DND-41 (cell line): ENCODE data around the gene TPI1.

Experiments
- ATAC-seq: fragments of 200-7000 bp; cut with Tn5 transposase; 3 replicates; pipeline ENCODE4 v1.9.1; 2021; ENCODE audit warnings: low read depth; ENCODE audit not compliant: insufficient read depth
- DNase-seq: peaks from one replicate; pipeline ENCODE4 v3.0.0-alpha.2; 2020
- H2AFZ ChIP-seq: 2 replicates; pipeline ENCODE4 v1.6.0; 2012; ENCODE audit warnings: low read depth, low read length
- H3K27ac ChIP-seq: 2 replicates; pipeline ENCODE4 v1.5.1; 2012; ENCODE audit warnings: low read length, inconsistent platforms
- H3K27me3 ChIP-seq: fragments of 200-600 bp; sonication (generic); 2 replicates; pipeline ENCODE4 v1.6.0; 2012; ENCODE audit warnings: low read length, mild to moderate bottlenecking, inconsistent platforms; ENCODE audit not compliant: insufficient read depth, poor library complexity
- H3K36me3 ChIP-seq: 2 replicates; pipeline ENCODE4 v1.5.1; 2012; ENCODE audit warnings: low read length, inconsistent platforms; ENCODE audit not compliant: insufficient read depth
- H3K4me1 ChIP-seq: 2 replicates; pipeline ENCODE4 v1.5.1; 2012; ENCODE audit warnings: mild to moderate bottlenecking, low read length; ENCODE audit not compliant: insufficient read depth
- H3K4me2 ChIP-seq: 2 replicates; pipeline ENCODE4 v1.6.0; 2012; ENCODE audit warnings: mild to moderate bottlenecking, moderate library complexity, low read length, inconsistent platforms; ENCODE audit not compliant: insufficient read depth
- H3K4me3 ChIP-seq, 2 experiments: fragments of 200-600 bp in 1 of 2; shearing (Covaris generic) in 1 of 2; 2 replicates each; pipeline ENCODE4 v1.5.1; 2012 to 2016; ENCODE audit warnings: inconsistent platforms in 2 of 2, low read length in 2 of 2, mild to moderate bottlenecking in 2 of 2, low read depth in 1 of 2, moderate library complexity in 1 of 2
- H3K79me2 ChIP-seq: 2 replicates; pipeline ENCODE4 v1.6.0; 2012; ENCODE audit warnings: low read length, inconsistent platforms; ENCODE audit not compliant: insufficient read depth
- H3K9ac ChIP-seq: 2 replicates; pipeline ENCODE4 v1.6.0; 2012; ENCODE audit warnings: low read depth, mild to moderate bottlenecking, inconsistent platforms, low read length, moderate library complexity
- H3K9me3 ChIP-seq: 2 replicates; pipeline ENCODE4 v1.5.1; 2012; ENCODE audit warnings: low read length, moderate library complexity, mild to moderate bottlenecking, inconsistent platforms; ENCODE audit not compliant: insufficient read depth, severe bottlenecking
- H4K20me1 ChIP-seq: 2 replicates; pipeline ENCODE4 v1.6.0; 2012; ENCODE audit warnings: low read length; ENCODE audit not compliant: insufficient read depth
- EZH2 ChIP-seq: IDR thresholded peaks from 3 replicates; pipeline ENCODE4 v1.6.1; 2012; ENCODE audit warnings: borderline replicate concordance, low read depth, mild to moderate bottlenecking, moderate library complexity, low read length, inconsistent platforms; ENCODE audit not compliant: severe bottlenecking
- TF ChIP-seq, protein P1 (sequence below): IDR thresholded peaks from 2 replicates; pipeline ENCODE4 v1.5.1; 2012; ENCODE audit warnings: borderline replicate concordance, low read length, moderate library complexity, mild to moderate bottlenecking; ENCODE audit not compliant: poor library complexity, severe bottlenecking; ENCODE audit errors: extremely low read depth

Gene TPI1

DNA sequence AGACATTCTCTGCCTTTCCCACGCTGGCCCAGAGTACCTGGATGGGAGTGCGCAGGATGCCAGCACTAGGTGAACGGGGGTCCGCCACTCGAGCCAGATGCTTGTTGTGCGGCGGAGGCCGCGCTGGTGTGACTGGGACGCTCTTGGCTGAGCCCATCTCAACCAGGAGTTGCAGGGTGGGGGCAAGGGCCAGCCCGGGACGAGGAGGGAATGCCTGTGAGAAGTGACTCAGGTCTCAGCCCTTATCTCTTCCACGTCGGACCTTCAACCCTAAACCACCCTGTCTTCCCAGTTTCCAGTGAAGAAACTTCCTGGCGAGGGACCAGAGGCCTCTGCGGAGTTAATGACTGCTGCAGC, 16.6 kb upstream of the TPI1 start:
- DNase-seq (no peak), ATAC-seq (no peak)
- Histone ChIP-seq H3K27me3 (no peaks in the 10 kb centered on the region), H3K9me3 (no peaks in the 10 kb centered on the region), H3K79me2 (peaks cover 57% of the 10 kb centered on the region), H4K20me1 (peaks cover 29% of the 10 kb centered on the region), H3K9ac (peak overlapping the region; percentile 81), H3K36me3 (peaks cover 64% of the 10 kb centered on the region), H2AFZ (peak overlapping the region; percentile 51), H3K4me3 (peak overlapping the region; percentile 73 to 87), H3K27ac (peak overlapping the region; percentile 99), H3K4me1 (peaks cover 37% of the 10 kb centered on the region), H3K4me2 (peak overlapping the region; percentile 95)
- TF ChIP-seq EZH2 = no peak
- TF ChIP-seq, protein P1, sequence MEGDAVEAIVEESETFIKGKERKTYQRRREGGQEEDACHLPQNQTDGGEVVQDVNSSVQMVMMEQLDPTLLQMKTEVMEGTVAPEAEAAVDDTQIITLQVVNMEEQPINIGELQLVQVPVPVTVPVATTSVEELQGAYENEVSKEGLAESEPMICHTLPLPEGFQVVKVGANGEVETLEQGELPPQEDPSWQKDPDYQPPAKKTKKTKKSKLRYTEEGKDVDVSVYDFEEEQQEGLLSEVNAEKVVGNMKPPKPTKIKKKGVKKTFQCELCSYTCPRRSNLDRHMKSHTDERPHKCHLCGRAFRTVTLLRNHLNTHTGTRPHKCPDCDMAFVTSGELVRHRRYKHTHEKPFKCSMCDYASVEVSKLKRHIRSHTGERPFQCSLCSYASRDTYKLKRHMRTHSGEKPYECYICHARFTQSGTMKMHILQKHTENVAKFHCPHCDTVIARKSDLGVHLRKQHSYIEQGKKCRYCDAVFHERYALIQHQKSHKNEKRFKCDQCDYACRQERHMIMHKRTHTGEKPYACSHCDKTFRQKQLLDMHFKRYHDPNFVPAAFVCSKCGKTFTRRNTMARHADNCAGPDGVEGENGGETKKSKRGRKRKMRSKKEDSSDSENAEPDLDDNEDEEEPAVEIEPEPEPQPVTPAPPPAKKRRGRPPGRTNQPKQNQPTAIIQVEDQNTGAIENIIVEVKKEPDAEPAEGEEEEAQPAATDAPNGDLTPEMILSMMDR = no peak

DNA sequence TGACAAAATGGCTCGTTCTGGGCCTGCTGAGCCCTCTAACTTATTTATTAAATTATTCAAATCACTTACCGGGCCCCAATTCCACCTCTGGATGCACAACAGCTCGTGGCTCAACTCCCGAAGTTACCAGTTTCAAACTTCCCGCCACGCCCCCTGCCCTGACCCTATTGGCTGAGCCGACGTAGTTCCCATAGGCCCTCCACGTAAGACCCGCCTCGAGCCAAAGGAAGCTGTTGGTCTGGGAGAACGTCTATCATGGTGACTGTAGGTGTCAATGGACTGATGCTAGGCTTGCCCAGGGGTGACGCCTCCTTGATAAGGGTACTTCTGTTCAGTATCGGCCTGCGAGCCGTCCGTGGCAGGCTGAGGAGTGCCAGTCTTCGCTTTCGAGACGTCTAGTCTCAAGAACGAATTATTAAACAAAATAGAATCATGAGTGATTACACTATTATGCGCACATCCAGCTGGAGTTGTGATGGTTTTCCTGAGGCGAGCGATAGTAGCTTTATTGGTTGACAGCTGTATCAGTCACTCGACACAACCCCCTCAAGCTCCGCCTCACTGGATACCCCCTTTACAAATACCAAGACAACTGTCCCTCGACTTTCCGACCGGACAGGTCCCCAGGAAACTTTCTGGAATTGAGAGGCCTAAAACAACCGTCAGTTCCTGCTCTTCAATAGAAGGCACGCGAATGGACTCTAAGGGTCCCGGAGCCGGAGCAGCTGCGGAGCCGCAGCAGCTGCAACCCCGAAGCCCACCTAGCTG, 16.0 kb upstream of the TPI1 start, which contains the start of gene CDCA3:
Gene CDCA3 (minus strand): TSS at position 134 of the 768 bp plus-strand sequence. CDS start 334 bp downstream, outside the sequence.
- H3K4me1 ChIP-seq = peaks cover 37% of the 10 kb centered on the region
- TF ChIP-seq EZH2 = no peak
- TF ChIP-seq, protein P1 = no peak
- H2AFZ ChIP-seq = peak within 1 kb of the TSS; percentile 92
- DNase-seq (peak; percentile 98), ATAC-seq (peak; percentile 70)
- peaks cover 29% of the 10 kb centered on the region for H4K20me1 ChIP-seq
- no peaks in the 10 kb centered on the region for H3K9me3 ChIP-seq
- H3K4me2 ChIP-seq = peak within 1 kb of the TSS; percentile 95
- H3K4me3 ChIP-seq = peak within 1 kb of the TSS; percentile 73 to 87
- peaks cover 69% of the 10 kb centered on the region for H3K36me3 ChIP-seq
- peak within 1 kb of the TSS; percentile 81 for H3K9ac ChIP-seq
- H3K27me3 ChIP-seq = no peaks in the 10 kb centered on the region
- peak within 1 kb of the TSS; percentile 99 for H3K27ac ChIP-seq
- H3K79me2 ChIP-seq = peaks cover 59% of the 10 kb centered on the region

DNA sequence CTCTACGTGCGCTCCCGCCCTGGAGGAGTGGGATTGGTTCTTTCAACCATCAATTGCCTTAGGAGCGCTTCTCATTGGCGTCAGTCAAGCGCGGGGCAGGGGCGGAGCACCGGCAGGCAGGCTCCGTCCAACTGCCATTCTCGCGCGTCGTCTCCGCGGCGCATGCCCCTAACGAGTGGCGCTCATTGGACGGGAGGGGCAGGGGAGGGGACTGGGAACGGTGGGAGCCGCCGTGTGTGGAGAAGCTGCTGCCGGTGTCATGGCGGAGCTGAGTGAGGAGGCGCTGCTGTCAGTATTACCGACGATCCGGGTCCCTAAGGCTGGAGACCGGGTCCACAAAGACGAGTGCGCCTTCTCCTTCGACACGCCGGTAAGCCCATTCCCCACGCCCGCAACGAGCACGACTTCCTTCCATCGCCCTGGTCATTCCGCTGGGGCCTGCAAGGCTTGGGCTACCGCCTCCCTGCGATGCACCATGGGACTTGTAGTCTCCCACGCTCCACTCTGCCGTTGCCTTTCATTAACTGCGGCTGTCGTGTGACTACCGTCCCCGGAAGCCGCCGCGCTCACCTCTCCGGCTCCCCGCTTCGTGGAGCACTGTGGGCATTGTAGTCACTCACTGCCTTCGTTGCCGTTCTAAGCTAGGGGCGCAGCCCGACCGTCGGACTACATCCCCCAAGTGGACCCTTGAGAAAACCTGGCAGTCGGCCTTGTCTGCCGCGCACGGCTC, 15.2 kb upstream of the TPI1 start, which contains the start of gene USP5:
Gene USP5 (plus strand): TSS at position 230 of the 730 bp plus-strand sequence. CDS start 30 bp downstream, at position 260.
- H3K27ac ChIP-seq = peak within 1 kb of the TSS; percentile 99
- peak within 1 kb of the TSS; percentile 95 for H3K4me2 ChIP-seq
- H3K4me3 ChIP-seq = peak within 1 kb of the TSS; percentile 73 to 87
- peaks cover 59% of the 10 kb centered on the region for H3K79me2 ChIP-seq
- peaks cover 37% of the 10 kb centered on the region for H3K4me1 ChIP-seq
- H3K9ac ChIP-seq = peak within 1 kb of the TSS; percentile 81
- H3K36me3 ChIP-seq = peaks cover 69% of the 10 kb centered on the region
- peaks cover 32% of the 10 kb centered on the region for H4K20me1 ChIP-seq
- no peaks in the 10 kb centered on the region for H3K27me3 ChIP-seq
- TF ChIP-seq, protein P1 = no peak
- no peak for TF ChIP-seq EZH2
- ATAC-seq (peak; percentile 80), DNase-seq (peak; percentile 99)
- peak within 1 kb of the TSS; percentile 92 for H2AFZ ChIP-seq
- H3K9me3 ChIP-seq = no peaks in the 10 kb centered on the region
